ENCODE results near the gene ZNF331.

The ZNF331 gene

GRCh38 chr19:53545271-53546065, 7.5 kb downstream of the ZNF331 start:
- Histone ChIP-seq H3K27ac (ENCODE audit: low read depth, low read length) (no peak overlapping the region), H3K27me3 (ENCODE audit: insufficient read depth, low read length) (no peaks in the 10 kb centered on the region), H2AFZ (ENCODE audit: low read length, unreplicated experiment) (no peak overlapping the region)

GRCh38 chr19:53546758-53547513, 9.0 kb downstream of the ZNF331 start:
- Histone ChIP-seq H2AFZ (ENCODE audit: low read length, unreplicated experiment) (no peak overlapping the region), H3K79me2 (ENCODE audit: control insufficient read depth, insufficient read depth, low read length, unreplicated experiment) (no peaks in the 10 kb centered on the region), H3K27ac (ENCODE audit: low read depth, low read length) (no peak overlapping the region), H3K4me1 (ENCODE audit: control insufficient read depth, insufficient read depth, low read length, unreplicated experiment) (peaks cover 6% of the 10 kb centered on the region), H3K4me3 (ENCODE audit: low read depth, low read length) (no peak overlapping the region), H3K36me3 (ENCODE audit: insufficient read depth, low read length) (no peaks in the 10 kb centered on the region), H3K27me3 (ENCODE audit: insufficient read depth, low read length) (no peaks in the 10 kb centered on the region)

More at GRCh38 chr19:53545271-53546065, 7.5 kb downstream of the ZNF331 start:
- Histone ChIP-seq H3K79me2 (ENCODE audit: control insufficient read depth, insufficient read depth, low read length, unreplicated experiment) (no peaks in the 10 kb centered on the region), H3K4me3 (ENCODE audit: low read depth, low read length) (no peak overlapping the region), H3K36me3 (ENCODE audit: insufficient read depth, low read length) (no peaks in the 10 kb centered on the region), H3K4me1 (ENCODE audit: control insufficient read depth, insufficient read depth, low read length, unreplicated experiment) (peaks cover 6% of the 10 kb centered on the region)

GRCh38 chr19:53549340-53549739, 11.4 kb downstream of the ZNF331 start:
- H3K27me3 ChIP-seq (ENCODE audit: insufficient read depth, low read length): no peaks in the 10 kb centered on the region
- no peak overlapping the region for H3K4me3 ChIP-seq (ENCODE audit: low read depth, low read length)
- H2AFZ ChIP-seq (ENCODE audit: low read length, unreplicated experiment): no peak overlapping the region
- H3K36me3 ChIP-seq (ENCODE audit: insufficient read depth, low read length): no peaks in the 10 kb centered on the region
- peaks cover 6% of the 10 kb centered on the region for H3K4me1 ChIP-seq (ENCODE audit: control insufficient read depth, insufficient read depth, low read length, unreplicated experiment)
- no peaks in the 10 kb centered on the region for H3K79me2 ChIP-seq (ENCODE audit: control insufficient read depth, insufficient read depth, low read length, unreplicated experiment)
- H3K27ac ChIP-seq (ENCODE audit: low read depth, low read length): peak overlapping the region; percentile 69

- Histone ChIP-seq H3K79me2 (ENCODE audit: control insufficient read depth, insufficient read depth, low read length, unreplicated experiment) (peaks cover 5% of the 10 kb centered on the region), H3K4me1 (ENCODE audit: control insufficient read depth, insufficient read depth, low read length, unreplicated experiment) (peaks cover 6% of the 10 kb centered on the region), H3K27me3 (ENCODE audit: insufficient read depth, low read length) (no peaks in the 10 kb centered on the region), H3K36me3 (ENCODE audit: insufficient read depth, low read length) (no peaks in the 10 kb centered on the region), H3K27ac (ENCODE audit: low read depth, low read length) (0 out of 2 replicates have a peak overlapping the region, but pooled peaks have one; percentile 4), H2AFZ (ENCODE audit: low read length, unreplicated experiment) (no peak overlapping the region), H3K4me3 (ENCODE audit: low read depth, low read length) (no peak overlapping the region)
Observed at GRCh38 chr19:53552001-53552721, 14.2 kb downstream of the ZNF331 start.

- Histone ChIP-seq H3K4me1 (ENCODE audit: control insufficient read depth, insufficient read depth, low read length, unreplicated experiment) (peaks cover 6% of the 10 kb centered on the region), H3K27ac (ENCODE audit: low read depth, low read length) (peak overlapping the region; percentile 67; the same call in 1 of the 2 replicates), H3K4me3 (ENCODE audit: low read depth, low read length) (peak overlapping the region; percentile 88; the same call in 1 of the 2 replicates), H3K79me2 (ENCODE audit: control insufficient read depth, insufficient read depth, low read length, unreplicated experiment) (peaks cover 5% of the 10 kb centered on the region), H2AFZ (ENCODE audit: low read length, unreplicated experiment) (no peak overlapping the region), H3K27me3 (ENCODE audit: insufficient read depth, low read length) (no peaks in the 10 kb centered on the region), H3K36me3 (ENCODE audit: insufficient read depth, low read length) (no peaks in the 10 kb centered on the region)
Observed at GRCh38 chr19:53553156-53553555, 15.2 kb downstream of the ZNF331 start.

GRCh38 chr19:53553865-53554791, 16.2 kb downstream of the ZNF331 start:
- peak overlapping the region; percentile 67; the same call in 1 of the 2 replicates for H3K27ac ChIP-seq (ENCODE audit: low read depth, low read length)
- H2AFZ ChIP-seq (ENCODE audit: low read length, unreplicated experiment): peak overlapping the region; percentile 14
- no peaks in the 10 kb centered on the region for H3K27me3 ChIP-seq (ENCODE audit: insufficient read depth, low read length)
- H3K4me3 ChIP-seq (ENCODE audit: low read depth, low read length): peak overlapping the region; percentile 88
- H3K4me1 ChIP-seq (ENCODE audit: control insufficient read depth, insufficient read depth, low read length, unreplicated experiment): peaks cover 6% of the 10 kb centered on the region
- peaks cover 4% of the 10 kb centered on the region; the same call in 1 of the 2 replicates for H3K36me3 ChIP-seq (ENCODE audit: insufficient read depth, low read length)
- H3K79me2 ChIP-seq (ENCODE audit: control insufficient read depth, insufficient read depth, low read length, unreplicated experiment): peaks cover 5% of the 10 kb centered on the region

- H3K79me2 ChIP-seq (ENCODE audit: control insufficient read depth, insufficient read depth, low read length, unreplicated experiment): peaks cover 5% of the 10 kb centered on the region
- H3K4me3 ChIP-seq (ENCODE audit: low read depth, low read length): peak overlapping the region; percentile 88
- H3K36me3 ChIP-seq (ENCODE audit: insufficient read depth, low read length): peaks cover 5% of the 10 kb centered on the region; the same call in 1 of the 2 replicates
- peak overlapping the region; percentile 14 for H2AFZ ChIP-seq (ENCODE audit: low read length, unreplicated experiment)
- peaks cover 4% of the 10 kb centered on the region for H3K4me1 ChIP-seq (ENCODE audit: control insufficient read depth, insufficient read depth, low read length, unreplicated experiment)
- H3K27ac ChIP-seq (ENCODE audit: low read depth, low read length): peak overlapping the region; percentile 60; the same call in 1 of the 2 replicates
- H3K27me3 ChIP-seq (ENCODE audit: insufficient read depth, low read length): no peaks in the 10 kb centered on the region
Observed at GRCh38 chr19:53554804-53555203, 16.9 kb downstream of the ZNF331 start.

GRCh38 chr19:53555352-53555751, 17.4 kb downstream of the ZNF331 start:
- Histone ChIP-seq H3K4me3 (ENCODE audit: low read depth, low read length) (peak overlapping the region; percentile 88; the same call in 1 of the 2 replicates), H3K79me2 (ENCODE audit: control insufficient read depth, insufficient read depth, low read length, unreplicated experiment) (peaks cover 5% of the 10 kb centered on the region), H3K27me3 (ENCODE audit: insufficient read depth, low read length) (no peaks in the 10 kb centered on the region), H3K27ac (ENCODE audit: low read depth, low read length) (no peak overlapping the region), H3K36me3 (ENCODE audit: insufficient read depth, low read length) (peaks cover 5% of the 10 kb centered on the region; the same call in 1 of the 2 replicates), H3K4me1 (ENCODE audit: control insufficient read depth, insufficient read depth, low read length, unreplicated experiment) (no peaks in the 10 kb centered on the region), H2AFZ (ENCODE audit: low read length, unreplicated experiment) (no peak overlapping the region)

- Histone ChIP-seq H3K27ac (ENCODE audit: low read depth, low read length) (no peak overlapping the region), H3K36me3 (ENCODE audit: insufficient read depth, low read length) (peaks cover 35% of the 10 kb centered on the region), H3K4me1 (ENCODE audit: control insufficient read depth, insufficient read depth, low read length, unreplicated experiment) (no peaks in the 10 kb centered on the region), H2AFZ (ENCODE audit: low read length, unreplicated experiment) (no peak overlapping the region), H3K79me2 (ENCODE audit: control insufficient read depth, insufficient read depth, low read length, unreplicated experiment) (no peaks in the 10 kb centered on the region), H3K27me3 (ENCODE audit: insufficient read depth, low read length) (no peaks in the 10 kb centered on the region), H3K4me3 (ENCODE audit: low read depth, low read length) (no peak overlapping the region)
Observed at GRCh38 chr19:53571339-53571738, 33.4 kb downstream of the ZNF331 start.

Data from ACC112 (cell line).